Esophagus muscularis mucosa (tissue), 4 donors: ENCODE measurements around the gene NOC3L. TPM values are rescaled to one million over a fixed set of nuclear protein-coding genes. Genes with fewer than 3 reads are reported as not detected.

Experiments used
- DNase-seq: peaks from one replicate; pipeline ENCODE4 v3.0.0-alpha.2; 2017; ENCODE audit errors: extremely low spot score
- H3K27ac ChIP-seq, 4 donors: fragments of 200-600 bp; sonication (generic); replicated peaks in 1 of 4; 1 replicate in 3 of 4; 2 replicates in 1 of 4; pipeline ENCODE4 v1.5.1; 2016 to 2019; ENCODE audit warnings: mild to moderate bottlenecking in 1 of 4
- H3K27me3 ChIP-seq, 4 donors: fragments of 200-600 bp; sonication (generic); one replicate each; pipeline versions ENCODE4 v1.5.1 to v1.6.0; 2016 to 2019
- H3K36me3 ChIP-seq, 4 donors: fragments of 200-600 bp; sonication (generic); one replicate each; pipeline ENCODE4 v1.5.1; 2016 to 2019
- H3K4me1 ChIP-seq, 4 donors: fragments of 200-600 bp; sonication (generic); one replicate each; pipeline ENCODE4 v1.5.1; 2016 to 2019
- H3K4me3 ChIP-seq, 4 donors: fragments of 200-600 bp; sonication (generic); 1 replicate in 2 of 4; 2 replicates in 2 of 4; pipeline ENCODE4 v1.5.1; 2016 to 2019; ENCODE audit warnings: mild to moderate bottlenecking in 4 of 4, moderate library complexity in 1 of 4
- H3K9me3 ChIP-seq, 4 donors: fragments of 200-600 bp; sonication (generic); 1 replicate in 3 of 4; 2 replicates in 1 of 4; pipeline ENCODE4 v1.5.1; 2016 to 2019
- CTCF ChIP-seq, 3 experiments: fragments of 200-600 bp in 2 of 3; fragments of 450-650 bp in 1 of 3; sonication (generic) in 2 of 3; IDR thresholded peaks; one replicate each; pipeline ENCODE4 v1.5.1; 2017 to 2019; ENCODE audit warnings: antibody characterized with exemption in 3 of 3, mild to moderate bottlenecking in 2 of 3, moderate library complexity in 1 of 3
- EP300 ChIP-seq: sonication (generic); formaldehyde crosslinking; IDR thresholded peaks from one replicate; pipeline ENCODE4 v1.6.1; 2017; ENCODE audit warnings: antibody characterized with exemption
- POLR2A ChIP-seq: fragments of 450-650 bp; IDR thresholded peaks from one replicate; pipeline ENCODE4 v1.6.1; 2017; ENCODE audit warnings: antibody characterized with exemption, moderate library complexity, mild to moderate bottlenecking, low read depth
- POLR2AphosphoS5 ChIP-seq, 2 donors: sonication (generic); formaldehyde crosslinking; IDR thresholded peaks; one replicate each; pipeline ENCODE4 v1.6.1; 2017; ENCODE audit warnings: antibody characterized with exemption in 2 of 2
- WGBS: methylation state at CpG from one replicate; pipeline ENCODE4 v1.1.5; 2018; 5-methylcytosine and 5-hydroxymethylcytosine counted together
- intact Hi-C: fragments of 100-400 bp; cut with DNase I; formaldehyde crosslinking; loops from one replicate; pipeline ENCODE4 v1.15.1; 2023
- total RNA-seq, 4 donors: library from RNA; depleted of rRNA; stranded (reverse); fragments of >200 nt; gene quantifications; one replicate each; pipeline versions ENCODE4 v1.1.0 to v1.2.1, GENCODE V29; 2016

Gene NOC3L
- total RNA-seq, 4 donors from 2014 or later, result 18.1 to 23.3 (median 20.7) TPM

- TF ChIP-seq CTCF (IDR thresholded peaks at IDR 0.05) (no peak), POLR2A (no peak), POLR2AphosphoS5 (IDR thresholded peaks at IDR 0.05) (no peak), EP300 (no peak)
- intact Hi-C loops, result loop anchor here (2.0 to 5.0 kb wide), 2 partner anchors 39 to 446 kb away; partner anchors contain the start of gene TBC1D12
- peak overlapping the region; percentile 69 to 88 (median 78) for H3K4me3 ChIP-seq
- H3K27ac ChIP-seq, result peak overlapping the region; percentile 69 to 86 (median 82)
- H3K9me3 ChIP-seq, result no peaks in the 10 kb centered on the region
- WGBS, result 45% methylated on average over 8 of the region's 8 CpGs
- H3K27me3 ChIP-seq, result no peaks in the 10 kb centered on the region
- H3K36me3 ChIP-seq, result peaks cover 0 to 15% (median 3%) of the 10 kb centered on the region in 4 donors
- no peak for DNase-seq
- peaks cover 18 to 34% (median 28%) of the 10 kb centered on the region in 4 donors for H3K4me1 ChIP-seq
Measured at GRCh38 chr10:94363251-94363565, 469 bp upstream of the NOC3L start.

GRCh38 chr10:94361171-94361794 is 1.5 kb downstream of the NOC3L start:
- Histone ChIP-seq H3K36me3 (peaks cover 0 to 34% (median 20%) of the 10 kb centered on the region in 4 donors), H3K27me3 (no peaks in the 10 kb centered on the region), H3K27ac (no peak overlapping the region), H3K4me3 (peak overlapping the region in 3 of 4 donors; percentile 69 to 88 (median 85)), H3K9me3 (no peaks in the 10 kb centered on the region), H3K4me1 (peaks cover 18 to 34% (median 28%) of the 10 kb centered on the region in 4 donors)
- DNase-seq, result no peak
- 74% methylated on average over 4 of the region's 4 CpGs for WGBS
- TF ChIP-seq POLR2A, result no peak
- no peak for TF ChIP-seq POLR2AphosphoS5 (IDR thresholded peaks at IDR 0.05)
- intact Hi-C loops, result loop anchor here (5.0 kb wide), 1 partner anchor 41 kb away; the partner anchor contains the start of gene TBC1D12

GRCh38 chr10:94358480-94358879 is 4.3 kb downstream of the NOC3L start:
- TF ChIP-seq POLR2AphosphoS5 (IDR thresholded peaks at IDR 0.05) (no peak), POLR2A (no peak), EP300 (no peak), CTCF (IDR thresholded peaks at IDR 0.05) (no peak)
- no peak for DNase-seq
- Histone ChIP-seq H3K27ac (no peak overlapping the region), H3K36me3 (peaks cover 0 to 60% (median 41%) of the 10 kb centered on the region in 4 donors), H3K27me3 (no peaks in the 10 kb centered on the region), H3K4me3 (no peak overlapping the region), H3K9me3 (no peaks in the 10 kb centered on the region), H3K4me1 (peaks cover 18 to 34% (median 28%) of the 10 kb centered on the region in 4 donors)
- 53% methylated on average over 2 of the region's 2 CpGs for WGBS
- intact Hi-C loops, result no loop called here

- Histone ChIP-seq H3K4me1 (peaks cover 14 to 32% (median 24%) of the 10 kb centered on the region in 4 donors), H3K36me3 (peaks cover 8 to 73% (median 50%) of the 10 kb centered on the region in 4 donors), H3K4me3 (no peak overlapping the region), H3K27me3 (no peaks in the 10 kb centered on the region), H3K9me3 (no peaks in the 10 kb centered on the region), H3K27ac (no peak overlapping the region)
- TF ChIP-seq POLR2A, result no peak
- TF ChIP-seq EP300, result no peak
- no peak for TF ChIP-seq CTCF (IDR thresholded peaks at IDR 0.05)
- TF ChIP-seq POLR2AphosphoS5 (IDR thresholded peaks at IDR 0.05), result no peak
- over 99% methylated on average over 3 of the region's 3 CpGs for WGBS
- DNase-seq, result no peak
- intact Hi-C loops, result no loop called here
Measured at GRCh38 chr10:94357193-94357592, 5.5 kb downstream of the NOC3L start.

GRCh38 chr10:94355841-94356240 is 6.9 kb downstream of the NOC3L start:
- no peak for TF ChIP-seq CTCF (IDR thresholded peaks at IDR 0.05)
- TF ChIP-seq EP300, result no peak
- TF ChIP-seq POLR2AphosphoS5 (IDR thresholded peaks at IDR 0.05), result no peak
- no peak for TF ChIP-seq POLR2A
- Histone ChIP-seq H3K9me3 (no peaks in the 10 kb centered on the region), H3K27me3 (no peaks in the 10 kb centered on the region), H3K4me3 (no peak overlapping the region), H3K4me1 (peaks cover 2 to 18% (median 10%) of the 10 kb centered on the region in 4 donors), H3K27ac (no peak overlapping the region), H3K36me3 (peaks cover 9 to 87% (median 59%) of the 10 kb centered on the region in 4 donors)
- no peak for DNase-seq
- 96% methylated on average over 2 of the region's 2 CpGs for WGBS
- intact Hi-C loops, result no loop called here
